T-helper 2 cell treated with Interferon-gamma antibody and Interleukin-4, amounts not matched to agents 5 μg/mL and 100 μg/mL, for 36 hours (primary cell): ENCODE results near the gene ZNF22.
"Not testable (repeated sequence)": the region's sequence is repeated elsewhere in the genome, so short reads cannot be mapped to it uniquely, and the experiment has no call there.

ENCODE experiments used
- DNase-seq: peaks from one replicate; pipeline ENCODE4 v3.0.0; 2021; ENCODE audit warnings: low spot score
- H3K27ac Mint-ChIP-seq: one replicate; pipeline ENCODE4 v1.8.0; 2021; ENCODE audit warnings: mild to moderate bottlenecking, mixed read lengths
- H3K27me3 Mint-ChIP-seq: one replicate; pipeline ENCODE4 v1.8.0; 2021; ENCODE audit warnings: low read depth, mixed read lengths
- H3K36me3 Mint-ChIP-seq: one replicate; pipeline ENCODE4 v1.8.0; 2021; ENCODE audit warnings: low read depth, mixed read lengths
- H3K4me1 Mint-ChIP-seq: one replicate; pipeline ENCODE4 v1.8.0; 2021; ENCODE audit warnings: low read depth, mixed read lengths
- H3K4me3 Mint-ChIP-seq: one replicate; pipeline ENCODE4 v1.8.0; 2022; ENCODE audit warnings: mild to moderate bottlenecking, moderate library complexity, mixed read lengths
- H3K9me3 Mint-ChIP-seq: one replicate; pipeline ENCODE4 v1.8.0; 2021; ENCODE audit warnings: mixed read lengths

Gene ZNF22

DNA sequence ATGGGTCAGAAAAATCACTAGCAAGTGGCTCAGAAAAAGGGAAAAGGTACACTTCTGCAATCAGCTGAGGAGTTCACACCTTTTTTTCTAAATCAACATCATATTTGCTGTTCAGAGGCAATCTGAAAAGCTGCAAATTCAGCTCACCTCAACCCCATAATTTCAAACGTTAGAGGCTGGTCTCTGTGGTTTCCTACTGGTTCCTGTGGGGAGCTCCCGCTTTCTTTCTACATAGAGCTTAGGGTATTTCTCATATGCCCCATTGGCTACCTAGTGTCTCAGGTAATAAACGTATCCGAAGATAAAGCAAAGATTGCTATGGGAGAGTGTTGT, 5.2 kb upstream of the ZNF22 start:
- Mint-ChIP-seq H3K36me3 (peaks cover 2% of the 10 kb centered on the region), H3K9me3 (peaks cover 6% of the 10 kb centered on the region), H3K4me1 (peaks cover 37% of the 10 kb centered on the region), H3K4me3 (peak overlapping the region; percentile 35), H3K27me3 (peaks cover 9% of the 10 kb centered on the region), H3K27ac (no peak overlapping the region)
- no peak for DNase-seq

DNA sequence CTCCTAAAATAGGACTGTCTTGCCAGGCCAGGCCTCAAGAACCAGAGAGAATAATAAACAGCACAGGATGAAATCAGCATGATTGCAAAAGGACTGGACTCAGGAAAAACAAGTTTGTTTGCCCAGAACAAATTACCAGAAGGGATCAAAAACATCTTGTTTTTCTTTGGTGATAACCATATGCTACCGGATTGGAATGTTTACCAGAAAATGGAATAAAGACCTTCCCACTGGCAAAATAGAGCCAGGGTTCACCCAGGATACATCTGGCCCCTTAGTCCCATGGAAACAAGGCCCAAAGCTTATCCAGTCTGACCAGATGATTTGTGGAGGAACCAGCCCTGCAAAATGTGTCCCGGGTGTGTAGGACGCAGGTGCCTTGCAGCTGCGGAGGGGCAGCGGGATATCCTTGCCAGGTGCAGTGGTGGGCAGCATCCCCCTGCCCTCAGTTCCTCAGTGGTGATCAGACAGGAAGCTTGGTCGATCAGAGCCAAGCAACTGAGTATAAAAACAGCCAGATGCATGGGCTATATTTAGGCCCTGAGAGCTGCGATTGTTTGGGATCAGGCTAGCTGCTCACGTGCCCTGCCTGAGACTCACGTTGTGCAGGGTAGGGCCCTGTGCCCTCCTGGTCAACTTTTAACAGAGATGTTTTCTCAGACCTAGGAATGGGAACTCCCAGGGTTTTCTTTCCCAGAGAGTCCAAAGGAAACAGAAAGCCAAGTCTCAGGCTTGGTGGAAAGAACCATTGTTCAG, 4.6 kb upstream of the ZNF22 start:
- peaks cover 9% of the 10 kb centered on the region for H3K27me3 Mint-ChIP-seq
- no peak overlapping the region for H3K27ac Mint-ChIP-seq
- peaks cover 6% of the 10 kb centered on the region for H3K9me3 Mint-ChIP-seq
- H3K4me1 Mint-ChIP-seq: peaks cover 38% of the 10 kb centered on the region
- H3K4me3 Mint-ChIP-seq: peak overlapping the region; percentile 35
- DNase-seq: no peak
- H3K36me3 Mint-ChIP-seq: peaks cover 2% of the 10 kb centered on the region

DNA sequence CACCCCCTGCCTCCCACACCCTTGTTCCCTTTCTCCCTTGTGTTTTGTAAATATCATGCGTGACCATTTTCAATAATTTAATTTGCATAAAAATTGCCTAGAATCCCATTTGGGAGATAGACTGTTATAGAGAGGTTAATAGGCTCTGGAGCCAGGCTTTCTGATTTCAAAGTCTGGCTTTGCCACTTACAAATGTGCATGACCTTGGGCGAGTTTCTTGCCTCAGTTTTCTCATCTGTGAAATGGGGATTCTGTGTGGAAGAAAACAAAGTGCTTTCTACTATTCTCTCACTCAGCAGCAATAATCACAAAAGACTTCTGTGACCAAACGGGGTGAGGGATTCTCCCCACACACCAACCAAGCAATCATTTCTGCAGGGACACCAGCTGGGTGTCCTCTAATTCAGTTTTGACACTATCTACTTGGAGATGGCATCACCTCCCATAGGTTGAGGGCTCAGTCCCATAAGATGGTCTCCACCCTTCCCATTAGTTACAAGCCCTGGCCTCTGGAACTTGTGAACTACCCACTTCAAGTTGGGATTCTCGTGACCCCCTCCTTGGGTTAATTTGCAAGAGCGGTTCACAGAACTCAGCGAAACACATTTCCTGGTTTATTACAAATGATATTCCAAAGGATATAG, 3.5 kb upstream of the ZNF22 start:
- Mint-ChIP-seq H3K4me1 (peaks cover 44% of the 10 kb centered on the region), H3K4me3 (no peak overlapping the region), H3K36me3 (peaks cover 7% of the 10 kb centered on the region), H3K27me3 (peaks cover 9% of the 10 kb centered on the region), H3K9me3 (peaks cover 6% of the 10 kb centered on the region), H3K27ac (peak overlapping the region; percentile 36)
- DNase-seq: no peak

DNA sequence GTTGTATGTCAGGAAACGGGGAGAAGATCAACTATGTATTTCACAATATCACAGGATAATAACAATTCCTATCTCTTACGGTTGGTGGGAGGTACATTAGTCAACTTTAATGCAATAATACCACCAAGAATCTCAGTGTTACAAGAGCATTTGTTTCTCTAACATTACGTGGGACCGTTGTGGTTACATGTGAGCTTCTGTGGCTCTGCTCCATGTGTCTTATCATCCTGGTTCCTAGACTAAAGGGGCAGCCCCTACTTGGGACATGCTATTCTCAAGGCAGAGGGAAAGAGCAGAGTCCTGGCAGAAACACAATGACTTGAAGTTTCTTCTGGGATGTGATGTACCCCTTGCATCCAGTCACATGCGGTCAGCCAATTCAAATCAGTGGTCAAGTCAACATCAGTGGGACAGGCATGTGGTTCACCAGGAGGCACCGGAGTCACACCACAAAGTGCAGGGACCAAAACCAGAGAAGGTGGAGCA, 2.5 kb upstream of the ZNF22 start:
- peaks cover 9% of the 10 kb centered on the region for H3K27me3 Mint-ChIP-seq
- peaks cover 50% of the 10 kb centered on the region for H3K4me1 Mint-ChIP-seq
- H3K4me3 Mint-ChIP-seq: no peak overlapping the region
- peaks cover 12% of the 10 kb centered on the region for H3K9me3 Mint-ChIP-seq
- DNase-seq: no peak
- H3K36me3 Mint-ChIP-seq: peaks cover 15% of the 10 kb centered on the region
- no peak overlapping the region for H3K27ac Mint-ChIP-seq

DNA sequence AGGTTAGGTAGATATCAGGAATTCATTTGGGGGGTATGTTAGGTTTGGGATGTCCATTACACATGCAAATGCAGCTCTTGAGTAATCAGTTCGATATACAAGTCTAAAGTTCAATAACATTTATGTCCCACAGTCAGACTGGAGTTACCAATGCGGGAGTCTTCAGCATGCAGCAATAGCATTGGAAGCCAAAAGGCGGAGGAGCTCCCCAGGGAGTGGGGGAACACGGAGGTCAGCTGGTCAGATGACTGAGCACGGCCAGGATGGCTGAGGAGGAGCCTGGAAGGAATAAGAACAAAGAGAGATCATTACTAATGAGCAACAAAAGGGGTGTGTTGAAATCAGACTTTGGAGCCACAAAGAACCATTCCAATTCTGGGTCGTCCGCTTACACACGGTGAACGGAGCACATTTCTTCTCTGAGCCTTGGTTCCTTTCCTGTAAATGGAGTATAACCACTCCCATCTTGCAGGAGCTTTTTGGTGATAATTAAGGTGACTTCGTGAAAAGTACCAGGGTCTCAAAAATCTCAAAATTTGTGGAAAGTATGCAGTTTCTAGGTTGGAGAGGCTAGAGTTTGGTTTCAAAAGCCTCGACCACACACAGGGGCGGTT, 478 bp upstream of the ZNF22 start:
- Mint-ChIP-seq H3K27me3 (peaks cover 9% of the 10 kb centered on the region), H3K36me3 (peaks cover 36% of the 10 kb centered on the region), H3K9me3 (peaks cover 21% of the 10 kb centered on the region), H3K4me1 (peaks cover 52% of the 10 kb centered on the region), H3K4me3 (peak overlapping the region; percentile 85), H3K27ac (peak overlapping the region; percentile 95)
- DNase-seq: no peak

DNA sequence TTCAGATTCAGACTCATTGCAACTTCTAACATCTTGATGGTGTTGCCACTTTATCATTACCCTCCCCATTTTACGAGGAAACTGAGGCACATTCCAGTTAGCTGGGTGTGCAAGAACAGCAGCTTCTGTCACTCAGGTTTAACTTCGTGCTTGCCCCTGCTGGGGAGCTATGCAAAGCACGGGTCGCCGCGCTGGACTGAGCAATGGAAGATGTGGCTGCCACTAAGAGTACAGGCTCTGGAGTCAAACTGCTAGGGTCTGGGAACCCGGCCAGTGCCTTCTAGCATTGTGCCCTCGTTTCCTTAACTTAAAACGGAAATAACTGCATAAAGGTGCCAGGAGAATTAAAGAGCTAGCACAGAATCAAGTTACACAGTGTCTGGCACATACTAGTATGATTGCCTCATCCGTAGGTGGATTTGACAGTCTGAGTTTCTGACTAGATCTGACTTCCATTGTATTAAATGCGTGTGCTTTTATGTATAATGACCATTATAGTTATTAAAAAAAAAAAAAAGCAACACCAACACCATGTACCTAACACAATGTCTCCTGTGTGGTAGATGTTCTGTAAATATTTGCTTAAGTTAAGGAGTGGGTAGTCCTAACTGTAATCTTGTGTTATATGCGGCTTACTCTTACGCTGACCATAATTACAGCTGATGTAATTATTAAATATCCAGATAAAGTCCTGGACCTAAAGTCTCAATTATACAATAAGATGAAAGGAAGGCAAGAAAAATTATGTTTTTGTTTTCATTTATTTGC, 842 bp downstream of the ZNF22 start:
- H3K9me3 Mint-ChIP-seq: peaks cover 21% of the 10 kb centered on the region

DNA sequence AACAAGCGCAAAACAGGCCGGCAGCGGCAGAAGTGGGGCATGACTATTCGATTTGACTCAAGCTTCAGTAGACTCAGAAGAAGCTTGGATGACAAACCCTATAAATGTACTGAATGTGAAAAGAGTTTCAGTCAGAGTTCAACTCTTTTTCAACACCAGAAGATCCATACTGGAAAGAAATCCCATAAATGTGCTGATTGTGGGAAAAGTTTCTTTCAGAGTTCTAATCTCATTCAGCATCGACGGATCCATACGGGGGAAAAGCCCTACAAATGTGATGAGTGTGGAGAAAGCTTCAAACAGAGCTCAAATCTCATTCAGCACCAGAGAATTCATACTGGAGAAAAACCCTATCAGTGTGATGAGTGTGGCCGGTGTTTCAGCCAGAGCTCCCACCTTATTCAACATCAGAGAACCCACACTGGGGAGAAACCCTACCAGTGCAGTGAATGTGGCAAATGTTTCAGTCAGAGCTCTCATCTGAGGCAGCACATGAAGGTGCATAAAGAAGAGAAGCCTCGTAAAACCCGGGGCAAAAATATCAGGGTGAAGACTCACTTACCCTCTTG, 2.8 kb downstream of the ZNF22 start:
- H3K27ac Mint-ChIP-seq: no peak overlapping the region
- peaks cover 21% of the 10 kb centered on the region for H3K9me3 Mint-ChIP-seq
- DNase-seq: no peak
- peak overlapping the region; percentile 10 for H3K4me3 Mint-ChIP-seq
- peaks cover 33% of the 10 kb centered on the region for H3K4me1 Mint-ChIP-seq
- peaks cover 3% of the 10 kb centered on the region for H3K27me3 Mint-ChIP-seq
- peaks cover 42% of the 10 kb centered on the region for H3K36me3 Mint-ChIP-seq

More for the DNA sequence above, 842 bp downstream of the ZNF22 start:
- peak; percentile 49 for DNase-seq
- Mint-ChIP-seq H3K4me1 (peaks cover 39% of the 10 kb centered on the region), H3K27me3 (peaks cover 9% of the 10 kb centered on the region), H3K4me3 (peak overlapping the region; percentile 97), H3K36me3 (peaks cover 42% of the 10 kb centered on the region), H3K27ac (peak overlapping the region; percentile 90)

DNA sequence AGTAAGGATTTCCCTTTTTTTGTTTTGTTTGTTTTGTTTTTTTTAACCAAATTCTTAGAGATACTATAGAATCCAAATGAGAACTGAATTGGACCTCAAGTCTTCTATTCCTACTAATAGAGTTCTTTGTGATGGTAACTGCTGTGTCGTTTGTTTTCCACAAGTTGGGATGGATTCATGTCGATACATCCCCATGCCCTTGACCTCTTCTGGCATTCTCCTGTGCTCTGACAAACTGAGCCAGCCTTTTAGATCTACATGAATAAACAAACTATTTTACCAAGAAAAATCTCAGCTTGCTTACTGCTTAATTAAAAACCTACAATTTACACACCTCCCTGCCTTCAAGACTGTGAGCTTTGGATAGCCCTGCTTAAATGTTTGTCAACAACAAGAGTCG, 3.9 kb downstream of the ZNF22 start:
- no peak overlapping the region for H3K27ac Mint-ChIP-seq
- H3K36me3 Mint-ChIP-seq: peaks cover 42% of the 10 kb centered on the region
- peaks cover 21% of the 10 kb centered on the region for H3K9me3 Mint-ChIP-seq
- H3K4me1 Mint-ChIP-seq: peaks cover 31% of the 10 kb centered on the region
- DNase-seq: no peak
- no peak overlapping the region for H3K4me3 Mint-ChIP-seq
- H3K27me3 Mint-ChIP-seq: no peaks in the 10 kb centered on the region

DNA sequence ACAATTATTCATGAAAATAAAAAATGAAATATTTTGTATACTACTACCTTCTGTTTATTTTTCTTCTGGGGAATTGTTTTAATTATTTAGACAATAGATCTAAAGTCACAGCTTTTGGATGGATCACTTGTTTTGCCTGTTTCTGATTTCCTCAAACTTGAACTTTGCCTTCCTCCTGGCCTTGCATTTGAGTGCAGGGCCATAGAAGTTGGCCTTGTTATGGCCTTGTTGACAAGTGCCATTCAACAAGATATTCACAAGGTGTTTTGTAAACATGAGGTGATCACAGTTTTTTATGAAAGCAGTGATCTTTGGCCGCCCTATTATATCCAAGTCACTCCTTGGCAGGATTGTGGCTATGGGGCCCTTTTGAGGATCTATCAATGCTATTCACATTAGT, 4.6 kb downstream of the ZNF22 start:
- no peak overlapping the region for H3K4me3 Mint-ChIP-seq
- peaks cover 25% of the 10 kb centered on the region for H3K4me1 Mint-ChIP-seq
- DNase-seq: no peak
- peaks cover 15% of the 10 kb centered on the region for H3K9me3 Mint-ChIP-seq
- peaks cover 40% of the 10 kb centered on the region for H3K36me3 Mint-ChIP-seq
- H3K27ac Mint-ChIP-seq: no peak overlapping the region
- H3K27me3 Mint-ChIP-seq: no peaks in the 10 kb centered on the region

DNA sequence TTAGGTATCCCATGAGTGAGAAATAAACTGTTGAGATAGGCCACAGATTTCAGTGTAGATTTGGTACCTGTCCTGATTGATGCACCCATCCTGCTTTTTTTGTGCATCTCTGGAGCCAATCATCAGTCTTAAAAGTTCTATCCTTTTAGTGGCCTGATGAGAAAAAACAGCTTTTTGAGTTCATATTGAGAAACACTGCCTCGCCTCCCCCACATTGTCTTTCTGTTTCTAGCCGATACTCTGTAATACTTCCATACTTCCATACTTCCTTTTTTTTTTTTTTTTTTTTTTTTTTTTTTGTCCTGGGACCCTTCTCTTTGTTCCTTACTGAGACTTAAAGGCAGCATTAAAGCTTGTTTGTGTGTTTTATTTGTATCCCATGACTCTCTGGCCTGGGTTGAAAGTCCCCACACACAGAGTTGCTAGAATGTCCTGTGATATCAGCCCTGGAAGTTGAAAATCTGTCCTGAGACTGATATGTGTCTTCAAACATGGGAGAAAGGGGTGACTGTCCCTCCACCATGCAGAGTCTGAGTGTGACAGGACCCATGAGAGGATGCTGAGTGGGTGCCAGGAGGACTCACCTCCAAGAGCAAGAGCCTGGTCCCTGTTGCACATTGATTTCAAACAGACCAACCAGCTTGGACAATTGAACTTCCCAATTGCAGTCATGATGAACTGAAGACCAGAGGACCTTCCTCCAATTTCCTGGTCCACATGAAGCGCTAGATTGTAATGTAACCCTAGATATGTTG, 5.7 kb downstream of the ZNF22 start:
- Mint-ChIP-seq H3K27me3 (no peaks in the 10 kb centered on the region), H3K4me3 (no peak overlapping the region), H3K27ac (no peak overlapping the region), H3K9me3 (peaks cover 15% of the 10 kb centered on the region), H3K36me3 (peaks cover 38% of the 10 kb centered on the region), H3K4me1 (peaks cover 20% of the 10 kb centered on the region)
- DNase-seq: no peak

DNA sequence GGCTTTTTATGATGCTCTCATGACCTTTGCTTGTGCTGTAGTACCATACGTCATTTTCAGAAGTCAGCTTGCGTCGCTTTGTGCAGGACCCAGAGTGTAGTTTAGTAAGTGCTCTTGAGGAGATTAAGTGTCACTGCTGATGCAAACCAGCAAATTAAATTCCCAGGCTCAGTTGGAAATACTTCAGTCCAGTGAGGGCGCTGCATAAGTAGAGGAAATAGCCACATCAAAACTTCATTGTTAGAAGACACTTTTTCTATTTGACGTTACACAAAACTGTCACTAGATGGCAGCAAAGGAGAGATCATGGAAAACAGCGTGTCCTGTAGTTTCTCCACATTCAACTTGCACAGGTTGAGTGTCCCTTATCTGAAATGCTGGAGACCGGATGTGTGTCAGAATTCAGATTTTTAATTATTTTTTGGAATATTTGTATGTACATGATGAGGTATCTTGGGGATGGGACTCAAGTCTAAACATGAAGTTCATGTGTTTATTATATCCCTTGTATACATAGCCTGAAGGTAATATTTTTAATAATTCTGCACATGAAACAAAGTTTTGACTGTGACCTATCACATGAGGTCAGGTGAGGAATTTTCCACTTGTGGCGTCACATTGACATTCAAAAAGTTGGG, 7.9 kb downstream of the ZNF22 start:
- DNase-seq: peak; percentile 21
- Mint-ChIP-seq H3K4me3 (no peak overlapping the region), H3K36me3 (peaks cover 22% of the 10 kb centered on the region), H3K9me3 (peaks cover 7% of the 10 kb centered on the region), H3K4me1 (peaks cover 4% of the 10 kb centered on the region), H3K27ac (no peak overlapping the region), H3K27me3 (peaks cover 2% of the 10 kb centered on the region)

DNA sequence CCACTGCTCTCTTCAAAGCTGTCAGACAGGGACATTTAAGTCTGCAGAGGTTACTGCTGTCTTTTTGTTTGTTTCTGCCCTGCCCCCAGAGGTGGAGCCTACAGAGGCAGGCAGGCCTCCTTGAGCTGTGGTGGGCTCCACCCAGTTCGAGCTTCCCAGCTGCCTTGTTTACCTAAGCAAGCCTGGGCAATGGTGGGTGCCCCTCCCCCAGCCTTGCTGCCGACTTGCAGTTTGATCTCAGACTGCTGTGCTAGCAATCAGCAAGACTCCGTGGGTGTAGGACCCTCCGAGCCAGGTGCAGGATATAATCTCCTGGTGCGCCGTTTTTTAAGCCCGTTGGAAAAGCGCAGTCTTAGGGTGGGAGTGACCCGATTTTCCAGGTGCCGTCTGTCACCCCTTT, 13.8 kb downstream of the ZNF22 start:
- not testable (repeated sequence) for DNase-seq, H3K9me3 Mint-ChIP-seq, H3K27ac Mint-ChIP-seq, H3K4me1 Mint-ChIP-seq, H3K4me3 Mint-ChIP-seq, H3K36me3 Mint-ChIP-seq
- H3K27me3 Mint-ChIP-seq: peaks cover 13% of the 10 kb centered on the region

DNA sequence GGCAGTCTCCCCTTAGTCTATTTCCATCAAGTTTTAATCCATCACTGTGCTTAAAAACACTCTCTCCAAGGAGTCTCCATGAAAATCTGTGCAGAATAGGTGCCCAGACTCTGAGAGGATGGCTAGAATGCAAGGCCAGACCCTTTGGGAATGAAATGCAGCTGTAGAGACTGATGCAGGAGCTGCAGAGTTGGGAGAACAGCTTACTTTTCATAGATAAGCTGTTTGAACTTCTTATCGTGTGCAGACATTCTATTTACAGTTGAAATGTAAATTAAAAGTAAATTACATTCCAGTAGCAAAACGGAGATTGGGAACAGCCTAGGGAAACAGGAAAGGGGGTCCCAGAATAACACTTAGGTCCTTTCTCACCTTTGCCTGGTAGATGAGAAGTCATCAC, 14.9 kb downstream of the ZNF22 start:
- H3K9me3 Mint-ChIP-seq: no peaks in the 10 kb centered on the region
- DNase-seq: no peak
- no peak overlapping the region for H3K4me3 Mint-ChIP-seq
- no peaks in the 10 kb centered on the region for H3K36me3 Mint-ChIP-seq
- H3K4me1 Mint-ChIP-seq: no peaks in the 10 kb centered on the region
- H3K27me3 Mint-ChIP-seq: peaks cover 13% of the 10 kb centered on the region
- H3K27ac Mint-ChIP-seq: no peak overlapping the region
